Motor neuron (in vitro differentiated cells): Measurements from ENCODE around the gene ADTRP. TPM values are rescaled to one million over a fixed set of nuclear protein-coding genes. Genes with fewer than 3 reads are reported as not detected.

Source experiments
- total RNA-seq, 8 experiments: library from RNA; unstranded; fragments of 300-600 nt; gene quantifications; 2 replicates each; pipeline versions ENCODE4 v1.2.3 to v1.2.4, GENCODE V29; 2022

ADTRP gene
- total RNA-seq, 8 experiments from 2014 or later = 0.23 to 4.1 (median 0.52) TPM; not detected in 3

Other genes starting within 250 kb of the ADTRP start
- gene TMEM170B, start 241.1 kb downstream of the ADTRP start, total RNA-seq = 10 to 100 TPM in 7 of 8 experiments, 1 to 10 TPM in 1; 1.0 to 24.1 (median 20.4) TPM
- gene HIVEP1, start 233.5 kb upstream of the ADTRP start, total RNA-seq = 10 to 100 TPM; 15.0 to 54.8 (median 16.5) TPM